Upper lobe of left lung (tissue), 4 donors: ENCODE data around the gene C2CD4D.

Experiments
- EP300 ChIP-seq, 4 donors: sonication (generic); formaldehyde crosslinking; IDR thresholded peaks; one replicate each; pipeline ENCODE4 v1.5.1; 2017; ENCODE audit warnings: antibody characterized with exemption in 4 of 4, control low read depth in 2 of 4
- POLR2AphosphoS5 ChIP-seq, 2 donors: sonication (generic); formaldehyde crosslinking; IDR thresholded peaks; one replicate each; pipeline ENCODE4 v1.5.1; 2017; ENCODE audit warnings: antibody characterized with exemption in 2 of 2
- TF ChIP-seq, protein P1 (sequence below), 6 experiments: fragments of 450-650 bp in 4 of 6; fragments of 200-600 bp in 2 of 6; sonication (generic) in 2 of 6; IDR thresholded peaks; one replicate each; pipeline ENCODE4 v1.5.1; 2016 to 2019; ENCODE audit warnings: antibody characterized with exemption in 6 of 6

DNA sequence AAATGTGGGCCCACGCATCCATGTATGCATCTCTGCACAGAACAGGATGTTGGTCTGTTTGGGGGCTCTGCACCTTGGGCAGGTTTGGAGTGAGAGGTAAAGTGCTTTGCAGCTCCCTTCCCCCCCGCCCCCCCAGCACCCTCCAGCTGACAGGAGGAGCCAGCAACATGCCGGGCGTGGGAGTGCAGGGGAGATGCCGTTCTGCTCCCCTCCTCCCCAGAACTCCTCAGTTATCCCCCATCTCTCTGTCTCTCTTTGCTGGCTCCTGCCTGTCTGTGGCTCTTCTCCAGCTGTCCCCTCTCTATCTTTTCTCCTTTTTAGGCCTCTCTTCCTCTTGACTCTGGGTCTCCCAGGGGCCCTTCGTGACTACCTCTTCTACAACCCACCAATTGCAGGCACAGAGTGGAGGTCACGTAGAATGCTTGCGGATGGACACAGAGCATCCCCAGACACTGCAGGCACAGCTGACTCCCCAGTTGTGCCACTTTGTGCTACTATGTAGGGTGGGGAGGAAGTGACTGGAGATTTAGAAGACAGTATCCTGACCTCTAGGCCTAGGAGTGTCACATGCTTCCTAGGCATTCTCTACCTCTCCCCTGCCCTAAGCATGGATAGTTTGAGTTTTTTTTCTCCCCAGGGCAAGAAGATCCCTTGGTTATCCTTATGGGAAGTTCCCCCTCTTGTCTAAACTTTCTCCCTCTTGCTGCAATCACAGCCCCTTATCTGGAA, 6.3 kb downstream of the C2CD4D start:
- no peak for TF ChIP-seq EP300 (IDR thresholded peaks at IDR 0.05)
- TF ChIP-seq, protein P1, sequence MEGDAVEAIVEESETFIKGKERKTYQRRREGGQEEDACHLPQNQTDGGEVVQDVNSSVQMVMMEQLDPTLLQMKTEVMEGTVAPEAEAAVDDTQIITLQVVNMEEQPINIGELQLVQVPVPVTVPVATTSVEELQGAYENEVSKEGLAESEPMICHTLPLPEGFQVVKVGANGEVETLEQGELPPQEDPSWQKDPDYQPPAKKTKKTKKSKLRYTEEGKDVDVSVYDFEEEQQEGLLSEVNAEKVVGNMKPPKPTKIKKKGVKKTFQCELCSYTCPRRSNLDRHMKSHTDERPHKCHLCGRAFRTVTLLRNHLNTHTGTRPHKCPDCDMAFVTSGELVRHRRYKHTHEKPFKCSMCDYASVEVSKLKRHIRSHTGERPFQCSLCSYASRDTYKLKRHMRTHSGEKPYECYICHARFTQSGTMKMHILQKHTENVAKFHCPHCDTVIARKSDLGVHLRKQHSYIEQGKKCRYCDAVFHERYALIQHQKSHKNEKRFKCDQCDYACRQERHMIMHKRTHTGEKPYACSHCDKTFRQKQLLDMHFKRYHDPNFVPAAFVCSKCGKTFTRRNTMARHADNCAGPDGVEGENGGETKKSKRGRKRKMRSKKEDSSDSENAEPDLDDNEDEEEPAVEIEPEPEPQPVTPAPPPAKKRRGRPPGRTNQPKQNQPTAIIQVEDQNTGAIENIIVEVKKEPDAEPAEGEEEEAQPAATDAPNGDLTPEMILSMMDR (IDR thresholded peaks at IDR 0.05): no peak
- no peak for TF ChIP-seq POLR2AphosphoS5 (IDR thresholded peaks at IDR 0.05)
